NB4 (cell line): ENCODE measurements around the gene KRT4.

ENCODE experiments used
- CTCF ChIP-seq: IDR thresholded peaks from one replicate; pipeline ENCODE4 v1.5.1; 2012; ENCODE audit warnings: low read depth, low read length
- MYC ChIP-seq: IDR thresholded peaks from 2 replicates; pipeline ENCODE4 v1.6.1; 2011; ENCODE audit warnings: low read depth, low read length
- POLR2A ChIP-seq: IDR thresholded peaks from 2 replicates; pipeline ENCODE4 v1.6.1; 2011; ENCODE audit warnings: mild to moderate bottlenecking; ENCODE audit not compliant: insufficient read length; ENCODE audit errors: extremely low read depth

- no peak for TF ChIP-seq CTCF
- no peak for TF ChIP-seq POLR2A
- TF ChIP-seq MYC = no peak
These were observed 29.0 kb downstream of the KRT4 start for GRCh38 chr12:52784909-52785308.
